GM12801 (cell line): ENCODE results near the gene TNFRSF8.

Experiments
- CTCF ChIP-seq: IDR thresholded peaks from one replicate; pipeline ENCODE4 v1.5.1; 2011; ENCODE audit warnings: control low read depth; ENCODE audit not compliant: insufficient read length; ENCODE audit errors: extremely low read depth

TNFRSF8 gene

GRCh38 chr1:12091191-12091590, 28.1 kb downstream of the TNFRSF8 start:
- TF ChIP-seq CTCF: no peak

GRCh38 chr1:12094180-12094579, 31.1 kb downstream of the TNFRSF8 start:
- no peak for TF ChIP-seq CTCF

GRCh38 chr1:12095452-12096263, 32.6 kb downstream of the TNFRSF8 start:
- TF ChIP-seq CTCF: no peak

- no peak for TF ChIP-seq CTCF
Observed at GRCh38 chr1:12096615-12097014, 33.5 kb downstream of the TNFRSF8 start.

- TF ChIP-seq CTCF: no peak
Observed at GRCh38 chr1:12097321-12097720, 34.2 kb downstream of the TNFRSF8 start.

- no peak for TF ChIP-seq CTCF
Observed at GRCh38 chr1:12098786-12099185, 35.7 kb downstream of the TNFRSF8 start.

- no peak for TF ChIP-seq CTCF
Observed at GRCh38 chr1:12099610-12100009, 36.5 kb downstream of the TNFRSF8 start.
